PFSK-1 (cell line): ENCODE data around the gene CEP128.

Source experiments
- FOXP2 ChIP-seq: optimal IDR thresholded peaks from 2 replicates; pipeline ENCODE3; 2011; ENCODE audit warnings: borderline replicate concordance, control low read depth, inconsistent platforms; ENCODE audit not compliant: insufficient read depth; ENCODE audit errors: extremely low read length, extremely low read depth
- POLR2AphosphoS5 ChIP-seq: IDR thresholded peaks from 2 replicates; pipeline ENCODE4 v1.6.1; 2012; ENCODE audit warnings: low read depth, mild to moderate bottlenecking, control low read depth, low read length, moderate library complexity
- REST ChIP-seq, 2 experiments: IDR thresholded peaks; 2 replicates each; pipeline versions ENCODE4 v1.6.1 to v1.8.0; 2011 to 2012; ENCODE audit warnings: low read depth in 2 of 2, low read length in 2 of 2, control low read depth in 1 of 2, inconsistent platforms in 1 of 2, mild to moderate bottlenecking in 1 of 2, moderate library complexity in 1 of 2; ENCODE audit not compliant: insufficient read depth in 1 of 2
- SIN3A ChIP-seq: IDR thresholded peaks from 2 replicates; pipeline ENCODE4 v1.6.1; 2012; ENCODE audit warnings: mild to moderate bottlenecking, low read length, moderate library complexity, borderline replicate concordance; ENCODE audit not compliant: insufficient read depth
- TAF1 ChIP-seq: IDR thresholded peaks from 2 replicates; pipeline ENCODE4 v1.6.1; 2012; ENCODE audit warnings: low read length, control low read depth, borderline replicate concordance; ENCODE audit not compliant: insufficient read depth

Gene CEP128

GRCh38 chr14:80543211-80543610, 398.3 kb downstream of the CEP128 start:
- TF ChIP-seq FOXP2 (no peak), SIN3A (no peak), REST (IDR thresholded peaks at IDR 0.05; ENCODE audit: insufficient read depth in 1 of 2, low read depth in 2 of 2, low read length in 2 of 2) (no peak), TAF1 (no peak), POLR2AphosphoS5 (no peak)

DNA sequence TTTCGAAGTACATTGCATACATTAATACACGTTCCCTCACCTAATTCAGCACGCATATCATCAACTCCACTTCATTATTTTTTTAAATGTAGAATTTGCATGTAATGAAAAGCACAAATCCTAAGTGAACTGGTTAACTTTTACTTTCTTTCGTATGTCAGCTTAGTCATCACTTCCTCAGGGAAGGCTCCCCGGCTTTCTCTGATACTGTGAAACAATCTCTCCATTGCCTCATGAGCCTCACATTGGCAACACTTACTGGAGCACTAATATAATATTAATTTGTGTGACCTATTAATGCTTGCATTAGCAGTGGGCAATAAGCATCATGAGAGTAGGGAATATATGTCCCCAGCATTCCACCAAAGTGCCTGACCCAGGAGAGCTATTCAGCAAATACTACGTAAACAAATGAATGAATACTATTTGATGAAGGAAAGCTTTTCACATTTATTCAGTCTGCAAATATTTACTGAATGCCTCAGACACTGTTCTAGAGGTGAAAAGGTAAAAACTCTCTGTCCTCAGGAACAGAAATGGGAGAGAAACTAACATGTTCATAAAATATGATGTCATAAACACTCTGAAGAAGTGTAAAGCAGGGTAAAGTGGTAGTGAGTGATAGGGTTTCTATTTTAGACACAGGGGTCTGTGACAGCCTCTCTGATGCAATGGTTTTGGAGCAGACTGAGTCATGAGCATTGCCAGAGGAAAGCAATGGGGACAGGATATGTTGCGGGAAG, 402.7 kb downstream of the CEP128 start:
- TF ChIP-seq TAF1 (no peak), FOXP2 (no peak), SIN3A (no peak), REST (IDR thresholded peaks at IDR 0.05; ENCODE audit: insufficient read depth in 1 of 2, low read depth in 2 of 2, low read length in 2 of 2) (no peak), POLR2AphosphoS5 (no peak)

DNA sequence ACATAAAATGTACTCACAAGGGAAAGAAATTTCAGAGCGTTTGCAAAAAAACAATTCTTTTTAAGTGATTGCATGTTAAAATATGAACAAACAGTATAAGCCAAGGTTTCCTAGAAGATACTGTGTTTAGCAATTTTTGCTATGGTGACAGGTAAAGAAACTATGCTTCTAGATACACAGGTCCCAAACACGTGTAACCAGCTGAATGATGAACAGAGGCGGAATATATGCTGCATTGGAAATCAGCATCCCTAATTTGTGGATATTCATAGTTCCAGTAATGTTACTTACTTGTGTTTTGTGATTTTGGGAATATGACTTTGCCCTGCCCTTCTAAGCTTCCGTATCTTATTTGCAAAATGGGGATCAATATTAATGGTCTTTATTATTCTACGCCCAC, 403.9 kb downstream of the CEP128 start:
- TF ChIP-seq REST (IDR thresholded peaks at IDR 0.05; ENCODE audit: insufficient read depth in 1 of 2, low read depth in 2 of 2, low read length in 2 of 2) = no peak
- no peak for TF ChIP-seq POLR2AphosphoS5
- TF ChIP-seq TAF1 = no peak
- no peak for TF ChIP-seq FOXP2
- TF ChIP-seq SIN3A = no peak

DNA sequence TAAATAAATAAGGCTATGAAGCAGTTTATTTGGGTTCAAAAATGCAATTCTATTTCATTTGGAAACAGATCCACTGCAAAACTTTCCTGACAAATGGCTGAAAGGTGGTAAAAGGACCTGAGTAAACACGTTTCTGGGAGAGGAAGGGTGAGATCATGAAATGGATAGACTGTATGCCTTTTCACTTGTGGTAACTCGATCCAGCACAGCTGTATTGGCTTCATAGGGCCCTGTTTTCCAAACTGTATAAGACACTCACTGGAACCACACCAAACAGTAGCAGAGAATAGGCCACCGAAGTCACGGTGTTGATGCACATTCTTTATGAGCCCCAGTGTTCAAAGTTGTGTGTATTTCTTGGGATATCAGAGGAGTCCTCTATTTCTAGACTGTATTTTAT, 405.1 kb downstream of the CEP128 start:
- TF ChIP-seq FOXP2 (no peak), REST (IDR thresholded peaks at IDR 0.05; ENCODE audit: insufficient read depth in 1 of 2, low read depth in 2 of 2, low read length in 2 of 2) (no peak), POLR2AphosphoS5 (no peak), TAF1 (no peak), SIN3A (no peak)

GRCh38 chr14:80535171-80535570, 406.4 kb downstream of the CEP128 start:
- no peak for TF ChIP-seq POLR2AphosphoS5
- no peak for TF ChIP-seq SIN3A
- no peak for TF ChIP-seq REST (IDR thresholded peaks at IDR 0.05; ENCODE audit: insufficient read depth in 1 of 2, low read depth in 2 of 2, low read length in 2 of 2)
- TF ChIP-seq TAF1 = no peak
- no peak for TF ChIP-seq FOXP2
